HCT116 (cell line): ENCODE data around the gene KCNJ16.

Source experiments
- CEBPB ChIP-seq: IDR thresholded peaks from 2 replicates; pipeline ENCODE4 v1.6.1; 2012; ENCODE audit warnings: low read depth
- CTCF ChIP-seq, 3 experiments: fragments of 200-600 bp in 1 of 3; sonication (generic) in 1 of 3; IDR thresholded peaks in 2 of 3; conservative IDR thresholded peaks in 1 of 3; 2 replicates each; pipeline ENCODE4 v1.5.1; 2012 to 2017; ENCODE audit warnings: low read depth in 2 of 3, low read length in 2 of 3, antibody characterized with exemption in 1 of 3, borderline replicate concordance in 1 of 3, control low read depth in 1 of 3, mild to moderate bottlenecking in 1 of 3, mixed read lengths in 1 of 3, mixed run types in 1 of 3, moderate library complexity in 1 of 3; ENCODE audit not compliant: insufficient read depth in 1 of 3
- EZH2 ChIP-seq: fragments of 200-600 bp; sonication (generic); IDR thresholded peaks from 2 replicates; pipeline ENCODE4 v1.6.1; 2017; ENCODE audit warnings: antibody characterized with exemption, mixed run types
- JUND ChIP-seq: IDR thresholded peaks from 2 replicates; pipeline ENCODE4 v1.6.1; 2012
- POLR2A ChIP-seq: IDR thresholded peaks from 2 replicates; pipeline ENCODE4 v1.7.0; 2011; ENCODE audit warnings: borderline replicate concordance; ENCODE audit not compliant: insufficient read depth, insufficient read length; ENCODE audit errors: extremely low read depth
- POLR2AphosphoS5 ChIP-seq: IDR thresholded peaks from 2 replicates; pipeline ENCODE4 v1.6.1; 2011; ENCODE audit warnings: mild to moderate bottlenecking, low read depth, low read length, moderate library complexity
- RAD21 ChIP-seq: IDR thresholded peaks from 2 replicates; pipeline ENCODE4 v1.6.1; 2012; ENCODE audit warnings: low read depth, mild to moderate bottlenecking
- YY1 ChIP-seq: IDR thresholded peaks from 2 replicates; pipeline ENCODE4 v1.6.1; 2011; ENCODE audit warnings: low read length, low read depth, moderate library complexity, mild to moderate bottlenecking; ENCODE audit not compliant: insufficient replicate concordance; ENCODE audit errors: extremely low read depth
- TF ChIP-seq, protein P1 (sequence below): IDR thresholded peaks from 2 replicates; pipeline ENCODE4 v1.6.1; 2012
- TF ChIP-seq, protein P2 (sequence below): IDR thresholded peaks from 2 replicates; pipeline ENCODE4 v1.6.1; 2012

DNA sequence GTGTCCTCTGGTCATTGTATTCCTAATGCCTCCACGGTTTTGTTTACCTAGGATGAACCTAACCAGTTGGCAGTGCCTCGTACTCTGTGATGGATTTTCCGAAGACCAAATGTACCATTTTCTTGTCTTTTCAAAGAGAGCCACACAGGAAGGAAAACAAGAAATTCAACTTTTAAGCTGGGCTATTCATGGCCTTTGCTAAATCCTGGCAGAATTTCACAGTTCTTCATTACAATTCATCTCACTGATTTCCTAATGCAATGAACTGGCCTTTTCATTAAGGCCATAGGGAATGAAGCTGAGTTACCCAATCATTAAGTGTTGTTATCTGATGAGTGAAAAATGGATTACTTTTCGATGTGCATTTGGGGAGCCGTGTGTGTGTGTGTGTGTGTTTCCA lies 7.9 kb upstream of the KCNJ16 start:
- TF ChIP-seq CTCF (IDR thresholded peaks at IDR 0.05 in 2 of 3, conservative IDR thresholded peaks at IDR 0.05 in 1 of 3; ENCODE audit: borderline replicate concordance in 1 of 3, insufficient read depth in 1 of 3, low read depth in 2 of 3, low read length in 2 of 3) (no peak), POLR2AphosphoS5 (no peak), RAD21 (no peak), JUND (no peak), YY1 (no peak), EZH2 (no peak), POLR2A (no peak), CEBPB (no peak)
- TF ChIP-seq, protein P1, sequence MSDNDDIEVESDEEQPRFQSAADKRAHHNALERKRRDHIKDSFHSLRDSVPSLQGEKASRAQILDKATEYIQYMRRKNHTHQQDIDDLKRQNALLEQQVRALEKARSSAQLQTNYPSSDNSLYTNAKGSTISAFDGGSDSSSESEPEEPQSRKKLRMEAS, result no peak
- TF ChIP-seq, protein P2, sequence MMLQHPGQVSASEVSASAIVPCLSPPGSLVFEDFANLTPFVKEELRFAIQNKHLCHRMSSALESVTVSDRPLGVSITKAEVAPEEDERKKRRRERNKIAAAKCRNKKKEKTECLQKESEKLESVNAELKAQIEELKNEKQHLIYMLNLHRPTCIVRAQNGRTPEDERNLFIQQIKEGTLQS, result no peak
